ENCODE measurements around the gene NAGS. TPM values are rescaled to one million over a fixed set of nuclear protein-coding genes. Genes with fewer than 3 reads are reported as not detected.
"Not testable (repeated sequence)": the region's sequence is repeated elsewhere in the genome, so short reads cannot be mapped to it uniquely, and the experiment has no call there.

NAGS gene
- total and polyA plus RNA-seq, 5 donors from 2014 or later = 0.39 to 1.9 (median 1.3) TPM

DNA sequence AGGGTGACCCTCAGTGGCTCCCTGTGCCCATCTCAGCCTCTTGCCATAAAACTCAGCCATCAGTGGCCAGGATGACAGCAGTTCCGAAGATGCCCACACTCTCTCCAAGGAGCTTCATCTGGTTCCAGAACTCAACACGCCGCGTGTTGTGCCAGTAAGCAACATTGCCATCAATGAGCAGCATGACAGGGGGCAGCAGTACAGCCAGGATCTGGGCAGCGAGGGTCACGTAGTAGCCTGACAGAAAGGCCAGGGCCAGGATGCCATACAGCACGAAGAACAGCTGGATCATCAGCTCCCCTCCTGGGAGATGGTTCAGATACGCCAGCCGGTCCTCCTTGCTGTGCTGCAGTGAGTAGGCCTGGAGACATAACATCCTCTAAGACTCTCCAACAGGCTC lies 7.5 kb downstream of the NAGS start:
- DNase-seq (no peak), ATAC-seq (ENCODE audit: low read depth in 2 of 2) (no peak)
- peaks cover 6% of the 10 kb centered on the region for H3K27me3 Mint-ChIP-seq
- peaks cover 34% of the 10 kb centered on the region for H3K4me1 ChIP-seq (ENCODE audit: control insufficient read depth, insufficient read depth, low read length, poor library complexity, severe bottlenecking)
- no peak overlapping the region for H3K27ac Mint-ChIP-seq
- H3K9me3 Mint-ChIP-seq = no peaks in the 10 kb centered on the region
- H3K36me3 ChIP-seq (ENCODE audit: control insufficient read depth, insufficient read depth, low read length) = peaks cover 2% of the 10 kb centered on the region
- no peak overlapping the region for H3K4me3 ChIP-seq (ENCODE audit: low read depth, low read length)
- H3K9me3 ChIP-seq (ENCODE audit: control insufficient read depth in 2 of 2, low read length in 2 of 2) = no peaks in the 10 kb centered on the region
- H3K27me3 ChIP-seq (ENCODE audit: control insufficient read depth, insufficient read depth, low read length) = no peaks in the 10 kb centered on the region
- no peak overlapping the region for H3K27ac ChIP-seq (ENCODE audit: insufficient read depth, low read length, poor library complexity, severe bottlenecking)
- peak overlapping the region in 1 of 4 donors; percentile 73 for H3K4me3 Mint-ChIP-seq
- peaks cover 14% of the 10 kb centered on the region for H3K36me3 Mint-ChIP-seq
- H3K4me1 Mint-ChIP-seq = peaks cover 6 to 39% (median 17%) of the 10 kb centered on the region in 4 donors

DNA sequence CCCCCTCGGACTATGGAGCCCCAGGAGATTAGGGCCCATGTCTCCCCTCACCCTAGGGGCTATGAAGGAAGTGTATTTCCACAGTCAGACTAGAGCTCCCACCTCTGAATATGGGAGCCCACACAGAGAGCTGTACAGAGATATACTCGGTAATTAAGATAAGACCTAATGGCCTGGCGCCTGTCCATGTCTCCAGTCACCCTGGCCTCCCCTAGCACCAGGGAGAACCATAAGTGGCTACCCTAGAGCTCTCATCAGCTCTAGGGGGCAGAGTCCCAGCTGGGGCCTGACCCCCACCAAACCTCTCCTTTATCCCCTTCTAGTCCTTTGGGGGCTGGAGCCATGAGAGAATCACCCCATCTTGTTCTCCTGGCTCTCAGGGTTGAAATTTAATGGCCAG lies 8.0 kb downstream of the NAGS start:
- Mint-ChIP-seq H3K27ac (no peak overlapping the region), H3K4me1 (peaks cover 6 to 36% (median 16%) of the 10 kb centered on the region in 4 donors), H3K27me3 (peaks cover 4% of the 10 kb centered on the region), H3K9me3 (no peaks in the 10 kb centered on the region), H3K4me3 (peak overlapping the region in 2 of 4 donors; percentile 47 to 84), H3K36me3 (peaks cover 14% of the 10 kb centered on the region)
- no peak overlapping the region for H3K27ac ChIP-seq (ENCODE audit: insufficient read depth, low read length, poor library complexity, severe bottlenecking)
- ATAC-seq (ENCODE audit: low read depth in 2 of 2) = no peak
- H3K4me3 ChIP-seq (ENCODE audit: low read depth, low read length) = no peak overlapping the region
- peaks cover 2% of the 10 kb centered on the region for H3K36me3 ChIP-seq (ENCODE audit: control insufficient read depth, insufficient read depth, low read length)
- peaks cover 29% of the 10 kb centered on the region for H3K4me1 ChIP-seq (ENCODE audit: control insufficient read depth, insufficient read depth, low read length, poor library complexity, severe bottlenecking)
- no peaks in the 10 kb centered on the region for H3K9me3 ChIP-seq (ENCODE audit: control insufficient read depth in 2 of 2, low read length in 2 of 2)
- DNase-seq = no peak
- no peaks in the 10 kb centered on the region for H3K27me3 ChIP-seq (ENCODE audit: control insufficient read depth, insufficient read depth, low read length)

DNA sequence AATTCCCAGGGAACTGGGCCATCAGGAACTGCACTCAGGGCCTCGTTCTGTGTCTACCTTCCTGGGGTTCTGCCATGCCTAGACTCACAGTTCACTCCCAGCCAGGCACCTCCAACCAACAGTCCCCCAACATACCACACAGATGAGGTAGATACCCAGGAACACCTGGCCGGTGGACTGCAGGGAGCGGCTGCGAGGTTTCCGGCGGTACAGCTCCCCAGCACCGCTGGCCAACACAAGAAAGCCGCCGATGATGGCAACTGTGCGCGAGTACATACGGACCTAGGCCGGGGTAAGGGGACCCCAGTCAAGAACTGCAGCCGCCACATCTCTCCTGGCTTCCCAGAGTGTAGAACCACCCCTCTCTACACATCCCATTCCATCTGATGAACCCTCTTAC lies 8.5 kb downstream of the NAGS start:
- peaks cover under 1% of the 10 kb centered on the region for H3K27me3 Mint-ChIP-seq
- DNase-seq (no peak), ATAC-seq (ENCODE audit: low read depth in 2 of 2) (no peak)
- peaks cover 14% of the 10 kb centered on the region for H3K36me3 Mint-ChIP-seq
- Histone ChIP-seq H3K4me1 (ENCODE audit: control insufficient read depth, insufficient read depth, low read length, poor library complexity, severe bottlenecking) (peaks cover 24% of the 10 kb centered on the region), H3K27ac (ENCODE audit: insufficient read depth, low read length, poor library complexity, severe bottlenecking) (no peak overlapping the region), H3K9me3 (ENCODE audit: control insufficient read depth in 2 of 2, low read length in 2 of 2) (no peaks in the 10 kb centered on the region), H3K4me3 (ENCODE audit: low read depth, low read length) (no peak overlapping the region), H3K27me3 (ENCODE audit: control insufficient read depth, insufficient read depth, low read length) (no peaks in the 10 kb centered on the region), H3K36me3 (ENCODE audit: control insufficient read depth, insufficient read depth, low read length) (peaks cover 2% of the 10 kb centered on the region)
- peak overlapping the region; percentile 47 to 84 (median 69) for H3K4me3 Mint-ChIP-seq
- peaks cover 6 to 33% (median 14%) of the 10 kb centered on the region in 4 donors for H3K4me1 Mint-ChIP-seq
- no peaks in the 10 kb centered on the region for H3K9me3 Mint-ChIP-seq
- no peak overlapping the region for H3K27ac Mint-ChIP-seq

DNA sequence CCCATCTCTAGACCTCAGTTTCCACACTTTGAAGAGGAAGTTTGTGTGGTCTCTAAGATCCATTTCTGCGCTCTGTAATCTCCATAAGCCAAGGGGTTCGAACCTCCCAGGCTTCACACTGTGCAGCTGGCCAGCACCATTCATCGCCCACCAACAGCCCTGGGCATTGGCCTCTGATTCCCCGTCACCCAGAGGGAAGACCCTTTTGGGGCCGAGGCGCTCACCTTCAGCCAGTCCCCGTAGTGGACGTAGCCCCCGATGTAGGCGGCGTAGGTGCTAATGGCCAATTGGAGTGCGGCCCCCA lies 9.7 kb downstream of the NAGS start:
- Histone ChIP-seq H3K4me1 (ENCODE audit: control insufficient read depth, insufficient read depth, low read length, poor library complexity, severe bottlenecking) (peaks cover 14% of the 10 kb centered on the region), H3K9me3 (ENCODE audit: control insufficient read depth in 2 of 2, low read length in 2 of 2) (no peaks in the 10 kb centered on the region), H3K4me3 (ENCODE audit: low read depth, low read length) (peak overlapping the region; percentile 81), H3K36me3 (ENCODE audit: control insufficient read depth, insufficient read depth, low read length) (peaks cover 2% of the 10 kb centered on the region), H3K27ac (ENCODE audit: insufficient read depth, low read length, poor library complexity, severe bottlenecking) (no peak overlapping the region), H3K27me3 (ENCODE audit: control insufficient read depth, insufficient read depth, low read length) (no peaks in the 10 kb centered on the region)
- DNase-seq (no peak), ATAC-seq (ENCODE audit: low read depth in 2 of 2) (no peak)
- Mint-ChIP-seq H3K9me3 (no peaks in the 10 kb centered on the region), H3K27me3 (no peaks in the 10 kb centered on the region), H3K4me3 (peak overlapping the region; percentile 96 to 99 (median 98)), H3K4me1 (peaks cover 6 to 22% (median 10%) of the 10 kb centered on the region in 4 donors), H3K36me3 (peaks cover 14% of the 10 kb centered on the region), H3K27ac (peak overlapping the region; percentile 93 to 99 (median 97))

DNA sequence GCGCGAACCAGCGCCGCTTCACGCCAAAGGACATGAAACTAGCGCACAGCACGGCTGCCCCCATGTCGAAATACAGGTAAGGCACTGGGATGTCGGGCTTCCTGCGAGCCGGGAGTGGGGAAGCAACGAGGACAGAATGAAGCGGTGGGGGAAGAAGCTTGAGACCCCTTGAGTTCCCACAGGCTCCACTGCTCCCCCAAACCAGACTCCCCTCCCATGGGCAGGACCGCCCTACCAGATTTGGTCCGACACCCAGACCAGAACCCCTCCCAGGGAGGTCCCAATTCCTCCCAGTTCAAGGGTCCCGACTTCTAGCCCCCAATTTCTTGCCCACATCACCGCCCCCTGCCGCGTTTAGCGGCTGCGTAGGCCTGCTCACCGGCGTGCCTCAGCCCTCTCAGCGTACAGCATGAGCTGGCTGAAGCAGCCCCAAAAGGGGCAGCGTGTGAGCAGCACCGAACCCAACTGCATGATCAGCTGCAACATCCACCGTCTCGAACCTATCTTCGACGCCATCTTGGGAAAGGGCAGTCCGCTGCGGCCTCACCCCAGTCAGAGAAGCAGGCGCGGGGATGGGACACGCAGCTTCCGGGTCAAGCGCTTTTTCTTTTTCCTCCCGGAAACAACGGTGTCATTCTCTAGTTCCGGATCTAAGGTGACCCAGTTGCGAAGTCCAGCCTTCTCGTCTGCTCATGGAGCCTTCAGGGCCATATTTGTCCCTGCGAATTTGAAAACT lies 10.2 kb downstream of the NAGS start, which contains the start of gene TMEM101:
Gene TMEM101 (minus strand): TSS at position 527 of the 736 bp plus-strand sequence. CDS start 11 bp downstream, at position 516.
- no peaks in the 10 kb centered on the region for H3K27me3 Mint-ChIP-seq
- Histone ChIP-seq H3K4me1 (ENCODE audit: control insufficient read depth, insufficient read depth, low read length, poor library complexity, severe bottlenecking) (peaks cover 14% of the 10 kb centered on the region), H3K27ac (ENCODE audit: insufficient read depth, low read length, poor library complexity, severe bottlenecking) (peak within 1 kb of the TSS; percentile 47), H3K36me3 (ENCODE audit: control insufficient read depth, insufficient read depth, low read length) (peaks cover 2% of the 10 kb centered on the region), H3K27me3 (ENCODE audit: control insufficient read depth, insufficient read depth, low read length) (no peaks in the 10 kb centered on the region), H3K9me3 (ENCODE audit: control insufficient read depth in 2 of 2, low read length in 2 of 2) (no peaks in the 10 kb centered on the region), H3K4me3 (ENCODE audit: low read depth, low read length) (peak within 1 kb of the TSS; percentile 81)
- no peaks in the 10 kb centered on the region for H3K9me3 Mint-ChIP-seq
- peaks cover 10% of the 10 kb centered on the region for H3K36me3 Mint-ChIP-seq
- peaks cover 6 to 20% (median 8%) of the 10 kb centered on the region in 4 donors for H3K4me1 Mint-ChIP-seq
- H3K27ac Mint-ChIP-seq = peak within 1 kb of the TSS; percentile 93 to 99 (median 97)
- H3K4me3 Mint-ChIP-seq = peak within 1 kb of the TSS; percentile 96 to 99 (median 98)
- peak; percentile 83 to 95 (median 87) for DNase-seq
- peak; percentile 98 for ATAC-seq (ENCODE audit: low read depth in 2 of 2)

DNA sequence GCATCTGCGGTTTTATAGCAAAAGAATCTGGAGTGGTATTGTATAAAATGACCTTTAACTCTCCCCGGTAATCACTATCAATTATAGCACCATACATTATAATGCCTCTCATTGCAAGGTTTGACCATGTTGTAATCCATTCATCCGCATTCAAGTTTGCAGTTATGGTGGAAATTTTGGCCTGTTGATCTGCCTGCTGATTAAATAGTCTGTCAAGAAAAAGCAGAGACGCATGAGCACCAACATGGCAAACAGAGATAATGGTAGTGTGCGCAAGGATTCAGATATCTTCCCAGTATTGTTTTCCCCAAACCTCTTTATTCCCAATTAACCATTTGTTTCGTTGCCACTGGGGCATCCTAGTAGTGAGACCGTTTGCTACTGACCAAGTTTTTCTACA lies 16.8 kb downstream of the NAGS start:
- not testable (repeated sequence) for H3K27ac Mint-ChIP-seq; H3K27ac ChIP-seq (ENCODE audit: insufficient read depth, low read length, poor library complexity, severe bottlenecking); H3K9me3 ChIP-seq (ENCODE audit: control insufficient read depth in 2 of 2, low read length in 2 of 2); H3K4me1 Mint-ChIP-seq; H3K36me3 ChIP-seq (ENCODE audit: control insufficient read depth, insufficient read depth, low read length); H3K4me1 ChIP-seq (ENCODE audit: control insufficient read depth, insufficient read depth, low read length, poor library complexity, severe bottlenecking); H3K27me3 ChIP-seq (ENCODE audit: control insufficient read depth, insufficient read depth, low read length); H3K4me3 Mint-ChIP-seq; H3K4me3 ChIP-seq (ENCODE audit: low read depth, low read length); ATAC-seq (ENCODE audit: low read depth in 2 of 2); H3K9me3 Mint-ChIP-seq; DNase-seq; H3K27me3 Mint-ChIP-seq; H3K36me3 Mint-ChIP-seq

DNA sequence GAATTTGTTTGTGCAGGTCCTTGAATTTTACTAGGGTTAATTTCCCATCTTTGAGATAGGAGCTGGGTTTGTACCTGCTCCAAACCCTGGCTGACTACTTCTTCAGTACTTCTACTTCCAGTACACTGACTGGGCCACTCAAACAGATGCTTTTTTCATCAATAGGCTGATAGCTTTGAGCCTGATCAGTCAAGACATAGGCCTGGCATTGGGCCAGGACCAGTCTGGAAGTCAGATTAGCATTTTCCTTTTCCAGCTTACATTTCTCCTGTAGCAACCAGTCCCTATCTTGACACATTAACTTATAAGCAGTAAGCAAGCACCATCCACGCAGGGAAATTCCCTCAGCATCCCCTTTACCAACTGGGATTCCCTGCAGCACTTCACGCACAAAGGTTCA lies 17.8 kb downstream of the NAGS start:
- H3K27ac ChIP-seq (ENCODE audit: insufficient read depth, low read length, poor library complexity, severe bottlenecking) = no peak overlapping the region
- H3K4me1 Mint-ChIP-seq = no peaks in the 10 kb centered on the region
- H3K27me3 Mint-ChIP-seq = no peaks in the 10 kb centered on the region
- DNase-seq (no peak), ATAC-seq (ENCODE audit: low read depth in 2 of 2) (no peak)
- H3K9me3 Mint-ChIP-seq = no peaks in the 10 kb centered on the region
- H3K4me1 ChIP-seq (ENCODE audit: control insufficient read depth, insufficient read depth, low read length, poor library complexity, severe bottlenecking) = no peaks in the 10 kb centered on the region
- H3K9me3 ChIP-seq (ENCODE audit: control insufficient read depth in 2 of 2, low read length in 2 of 2) = no peaks in the 10 kb centered on the region
- H3K27me3 ChIP-seq (ENCODE audit: control insufficient read depth, insufficient read depth, low read length) = no peaks in the 10 kb centered on the region
- no peak overlapping the region for H3K4me3 Mint-ChIP-seq
- H3K36me3 Mint-ChIP-seq = no peaks in the 10 kb centered on the region
- H3K27ac Mint-ChIP-seq = no peak overlapping the region
- H3K4me3 ChIP-seq (ENCODE audit: low read depth, low read length) = no peak overlapping the region
- H3K36me3 ChIP-seq (ENCODE audit: control insufficient read depth, insufficient read depth, low read length) = peaks cover 3% of the 10 kb centered on the region

Measured in CD4-positive, CD25-positive, alpha-beta regulatory T cell (primary cell).